ENCODE results near the gene SNRPB2.
A peak's percentile ranks its signal among the peaks of the same experiment; 100 is the strongest.

Gene SNRPB2

GRCh38 chr20:16710781-16711180 lies 19.0 kb upstream of the SNRPB2 start:
- TF ChIP-seq POLR2A (IDR thresholded peaks at IDR 0.05; ENCODE audit: low read length) (no peak), GATA1 (IDR thresholded peaks at IDR 0.05; ENCODE audit: low read depth, low read length) (no peak)
- DNase-seq: no peak

- no peak for DNase-seq
- TF ChIP-seq GATA1 (IDR thresholded peaks at IDR 0.05; ENCODE audit: low read depth, low read length) (no peak), POLR2A (IDR thresholded peaks at IDR 0.05; ENCODE audit: low read length) (no peak)
Observed at GRCh38 chr20:16711661-16712258, 18.1 kb upstream of the SNRPB2 start.

- no peak for DNase-seq
- TF ChIP-seq POLR2A (IDR thresholded peaks at IDR 0.05; ENCODE audit: low read length): no peak
- no peak for TF ChIP-seq GATA1 (IDR thresholded peaks at IDR 0.05; ENCODE audit: low read depth, low read length)
Observed at GRCh38 chr20:16712511-16712947, 17.3 kb upstream of the SNRPB2 start.

GRCh38 chr20:16713066-16713465 lies 16.8 kb upstream of the SNRPB2 start:
- TF ChIP-seq GATA1 (IDR thresholded peaks at IDR 0.05; ENCODE audit: low read depth, low read length): no peak
- TF ChIP-seq POLR2A (IDR thresholded peaks at IDR 0.05; ENCODE audit: low read length): no peak
- no peak for DNase-seq

- DNase-seq: no peak
- TF ChIP-seq POLR2A (IDR thresholded peaks at IDR 0.05; ENCODE audit: low read length): no peak
- no peak for TF ChIP-seq GATA1 (IDR thresholded peaks at IDR 0.05; ENCODE audit: low read depth, low read length)
Observed at GRCh38 chr20:16714242-16714641, 15.6 kb upstream of the SNRPB2 start.

- DNase-seq: no peak
- TF ChIP-seq GATA1 (IDR thresholded peaks at IDR 0.05; ENCODE audit: low read depth, low read length) (no peak), POLR2A (IDR thresholded peaks at IDR 0.05; ENCODE audit: low read length) (no peak)
Observed at GRCh38 chr20:16714751-16715150, 15.1 kb upstream of the SNRPB2 start.

- TF ChIP-seq GATA1 (IDR thresholded peaks at IDR 0.05; ENCODE audit: low read depth, low read length) (no peak), POLR2A (IDR thresholded peaks at IDR 0.05; ENCODE audit: low read length) (no peak)
Observed at GRCh38 chr20:16719421-16719820, 10.4 kb upstream of the SNRPB2 start.

GRCh38 chr20:16729080-16729479 lies 746 bp upstream of the SNRPB2 start:
- no peak for DNase-seq
- TF ChIP-seq POLR2A (IDR thresholded peaks at IDR 0.05; ENCODE audit: low read length) (no peak), GATA1 (IDR thresholded peaks at IDR 0.05; ENCODE audit: low read depth, low read length) (no peak)

More at GRCh38 chr20:16719421-16719820, 10.4 kb upstream of the SNRPB2 start:
- DNase-seq: no peak

GRCh38 chr20:16732506-16733152 lies 2.8 kb downstream of the SNRPB2 start:
- TF ChIP-seq POLR2A (IDR thresholded peaks at IDR 0.05; ENCODE audit: low read length): no peak
- no peak for TF ChIP-seq GATA1 (IDR thresholded peaks at IDR 0.05; ENCODE audit: low read depth, low read length)
- peak; percentile 1 to 28 for DNase-seq

- no peak for DNase-seq
Observed at GRCh38 chr20:16740365-16741072, 10.7 kb downstream of the SNRPB2 start.

GRCh38 chr20:16744178-16744807 lies 14.5 kb downstream of the SNRPB2 start:
- TF ChIP-seq POLR2A (IDR thresholded peaks at IDR 0.05; ENCODE audit: low read length) (no peak), GATA1 (IDR thresholded peaks at IDR 0.05; ENCODE audit: low read depth, low read length) (no peak)
- DNase-seq: no peak

More at GRCh38 chr20:16740365-16741072, 10.7 kb downstream of the SNRPB2 start:
- TF ChIP-seq GATA1 (IDR thresholded peaks at IDR 0.05; ENCODE audit: low read depth, low read length) (no peak), POLR2A (IDR thresholded peaks at IDR 0.05; ENCODE audit: low read length) (no peak)

GRCh38 chr20:16745204-16745603 lies 15.4 kb downstream of the SNRPB2 start:
- no peak for DNase-seq

GRCh38 chr20:16747291-16747811 lies 17.5 kb downstream of the SNRPB2 start:
- DNase-seq: no peak
- TF ChIP-seq POLR2A (IDR thresholded peaks at IDR 0.05; ENCODE audit: low read length) (no peak), GATA1 (IDR thresholded peaks at IDR 0.05; ENCODE audit: low read depth, low read length) (no peak)

More at GRCh38 chr20:16745204-16745603, 15.4 kb downstream of the SNRPB2 start:
- TF ChIP-seq POLR2A (IDR thresholded peaks at IDR 0.05; ENCODE audit: low read length): no peak
- TF ChIP-seq GATA1 (IDR thresholded peaks at IDR 0.05; ENCODE audit: low read depth, low read length): no peak
